SU-DHL-6 (cell line): Measurements from ENCODE around the gene NCKAP5.

Experiments
- CTCF ChIP-seq: fragments of 200-600 bp; sonication (generic); IDR thresholded peaks from one replicate; pipeline ENCODE4 v1.5.1; 2017; ENCODE audit warnings: antibody characterized with exemption, mild to moderate bottlenecking, low read length, moderate library complexity; ENCODE audit not compliant: insufficient read depth, poor library complexity, severe bottlenecking
- EZH2phosphoT487 ChIP-seq: fragments of 200-600 bp; sonication (generic), shearing (Covaris generic); conservative IDR thresholded peaks from 2 replicates; pipeline ENCODE4 v1.6.1; 2018; ENCODE audit warnings: mild to moderate bottlenecking, antibody characterized with exemption, low read length, moderate library complexity, mixed read lengths

GRCh38 chr2:132740081-132740720 lies 828.1 kb downstream of the NCKAP5 start:
- TF ChIP-seq CTCF (no peak), EZH2phosphoT487 (no peak)
